Breast epithelium (tissue), 4 donors: ENCODE data around the gene RNF220. TPM values are rescaled to one million over a fixed set of nuclear protein-coding genes. Genes with fewer than 3 reads are reported as not detected.

Source experiments
- DNase-seq, 2 donors: peaks; one replicate each; pipeline ENCODE4 v3.0.0-alpha.2; 2019; ENCODE audit warnings: low spot score in 2 of 2
- H3K27ac ChIP-seq, 2 donors: fragments of 200-600 bp; sonication (generic) in 1 of 2; one replicate each; pipeline ENCODE4 v1.5.1; 2016 to 2019; ENCODE audit warnings: mild to moderate bottlenecking in 1 of 2
- H3K27me3 ChIP-seq, 2 donors: fragments of 200-600 bp; sonication (generic) in 1 of 2; one replicate each; pipeline versions ENCODE4 v1.5.1 to v1.6.0; 2017 to 2019; ENCODE audit warnings: control low read depth in 1 of 2, mild to moderate bottlenecking in 1 of 2
- H3K36me3 ChIP-seq: fragments of 200-600 bp; one replicate; pipeline ENCODE4 v1.5.1; 2019
- H3K4me1 ChIP-seq, 2 donors: fragments of 200-600 bp; sonication (generic); one replicate each; pipeline ENCODE4 v1.5.1; 2016 to 2019; ENCODE audit warnings: control low read depth in 1 of 2
- H3K4me3 ChIP-seq, 3 donors: fragments of 200-600 bp; sonication (generic); 1 replicate in 2 of 3; 2 replicates in 1 of 3; pipeline ENCODE4 v1.5.1; 2016 to 2019; ENCODE audit warnings: mild to moderate bottlenecking in 3 of 3, moderate library complexity in 2 of 3
- H3K9me3 ChIP-seq, 2 donors: fragments of 200-600 bp; sonication (generic) in 1 of 2; one replicate each; pipeline ENCODE4 v1.5.1; 2016 to 2019; ENCODE audit warnings: control low read depth in 1 of 2
- POLR2A ChIP-seq: fragments of 450-650 bp; IDR thresholded peaks from one replicate; pipeline ENCODE4 v1.6.1; 2016; ENCODE audit warnings: antibody characterized with exemption, mild to moderate bottlenecking, moderate library complexity
- POLR2AphosphoS5 ChIP-seq, 3 donors: sonication (generic); formaldehyde crosslinking; IDR thresholded peaks; one replicate each; pipeline ENCODE4 v1.6.1; 2017; ENCODE audit warnings: antibody characterized with exemption in 3 of 3
- intact Hi-C: fragments of 100-400 bp; cut with DNase I; formaldehyde crosslinking; loops from one replicate; pipeline ENCODE4 v1.15.1; 2023; ENCODE audit warnings: low total_unique reads
- total RNA-seq, 3 donors: library from RNA; depleted of rRNA; stranded (reverse); fragments of >200 nt; gene quantifications; one replicate each; pipeline ENCODE4 v1.1.0, GENCODE V29; 2016
- TF ChIP-seq, protein P1 (sequence below), 3 donors: fragments of 450-650 bp; IDR thresholded peaks; one replicate each; pipeline ENCODE4 v1.5.1; 2016 to 2017; ENCODE audit warnings: antibody characterized with exemption in 3 of 3, mild to moderate bottlenecking in 3 of 3, moderate library complexity in 3 of 3

Gene RNF220
- total RNA-seq, 3 donors from 2014 or later: 90.4 to 110 (median 93.4) TPM

GRCh38 chr1:44672254-44672955 is 267.4 kb downstream of the RNF220 start:
- H3K4me3 ChIP-seq: peak overlapping the region in 1 of 3 donors; percentile 84

DNA sequence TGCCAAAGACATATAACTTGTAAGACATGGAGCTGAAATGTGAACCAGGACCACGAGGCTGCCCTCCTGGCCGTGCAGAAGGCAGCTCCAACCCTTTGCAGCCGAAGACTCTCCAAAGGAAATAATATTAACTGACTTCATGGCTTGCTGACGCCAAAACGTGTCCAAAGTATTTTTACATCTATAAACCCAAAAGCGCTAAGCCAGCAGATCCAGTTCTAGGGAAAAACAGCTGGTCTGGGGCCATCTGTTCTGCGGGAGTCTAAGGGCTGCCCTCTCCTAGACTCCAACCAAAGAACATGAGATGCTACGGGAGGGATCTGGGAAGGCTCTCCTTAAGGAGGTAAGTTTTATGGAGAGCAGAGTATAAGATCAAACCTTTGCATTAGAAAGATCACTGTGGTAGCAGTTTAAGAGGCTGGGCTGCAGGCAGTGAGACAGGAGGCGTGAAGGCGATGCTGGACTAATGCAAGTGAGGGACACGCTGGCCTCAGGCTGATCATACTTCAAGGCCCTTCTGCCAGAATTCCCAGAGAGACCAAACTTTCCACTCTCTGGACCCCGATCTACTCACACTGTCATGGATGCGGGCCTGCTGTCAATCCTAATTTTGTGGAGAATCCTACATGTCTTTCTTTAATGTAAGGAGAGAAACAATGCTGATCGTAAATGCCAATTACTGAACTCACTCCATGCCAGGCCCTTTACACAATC is 268.1 kb downstream of the RNF220 start:
- H3K27ac ChIP-seq: peak overlapping the region; percentile 98 to 99
- H3K27me3 ChIP-seq: no peaks in the 10 kb centered on the region
- H3K4me1 ChIP-seq: peaks cover 6 to 23% of the 10 kb centered on the region in 2 donors
- H3K4me3 ChIP-seq: peak overlapping the region; percentile 66 to 84 (median 66)
- peak in 1 of 2 donors; percentile 47 for DNase-seq
- TF ChIP-seq, protein P1, sequence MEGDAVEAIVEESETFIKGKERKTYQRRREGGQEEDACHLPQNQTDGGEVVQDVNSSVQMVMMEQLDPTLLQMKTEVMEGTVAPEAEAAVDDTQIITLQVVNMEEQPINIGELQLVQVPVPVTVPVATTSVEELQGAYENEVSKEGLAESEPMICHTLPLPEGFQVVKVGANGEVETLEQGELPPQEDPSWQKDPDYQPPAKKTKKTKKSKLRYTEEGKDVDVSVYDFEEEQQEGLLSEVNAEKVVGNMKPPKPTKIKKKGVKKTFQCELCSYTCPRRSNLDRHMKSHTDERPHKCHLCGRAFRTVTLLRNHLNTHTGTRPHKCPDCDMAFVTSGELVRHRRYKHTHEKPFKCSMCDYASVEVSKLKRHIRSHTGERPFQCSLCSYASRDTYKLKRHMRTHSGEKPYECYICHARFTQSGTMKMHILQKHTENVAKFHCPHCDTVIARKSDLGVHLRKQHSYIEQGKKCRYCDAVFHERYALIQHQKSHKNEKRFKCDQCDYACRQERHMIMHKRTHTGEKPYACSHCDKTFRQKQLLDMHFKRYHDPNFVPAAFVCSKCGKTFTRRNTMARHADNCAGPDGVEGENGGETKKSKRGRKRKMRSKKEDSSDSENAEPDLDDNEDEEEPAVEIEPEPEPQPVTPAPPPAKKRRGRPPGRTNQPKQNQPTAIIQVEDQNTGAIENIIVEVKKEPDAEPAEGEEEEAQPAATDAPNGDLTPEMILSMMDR (IDR thresholded peaks at IDR 0.05): no peak
- TF ChIP-seq POLR2AphosphoS5 (IDR thresholded peaks at IDR 0.05) (no peak), POLR2A (no peak)
- no peaks in the 10 kb centered on the region for H3K36me3 ChIP-seq
- intact Hi-C loops: loop anchor here (5.0 kb wide), 1 partner anchor 1761 kb away; no protein-coding TSS in a partner anchor
- H3K9me3 ChIP-seq: no peaks in the 10 kb centered on the region

More at GRCh38 chr1:44672254-44672955, 267.4 kb downstream of the RNF220 start:
- Histone ChIP-seq H3K27me3 (no peaks in the 10 kb centered on the region), H3K36me3 (no peaks in the 10 kb centered on the region), H3K9me3 (no peaks in the 10 kb centered on the region), H3K27ac (peak overlapping the region; percentile 98 to 99), H3K4me1 (peaks cover 6 to 23% of the 10 kb centered on the region in 2 donors)
- TF ChIP-seq, protein P1 (IDR thresholded peaks at IDR 0.05): no peak
- TF ChIP-seq POLR2AphosphoS5 (IDR thresholded peaks at IDR 0.05): peak in 1 of 3 donors; percentile 26
- intact Hi-C loops: loop anchor here (5.0 kb wide), 1 partner anchor 1760 kb away; no protein-coding TSS in a partner anchor
- DNase-seq: peak; percentile 49 to 58

- Histone ChIP-seq H3K9me3 (no peaks in the 10 kb centered on the region), H3K4me1 (peaks cover 6 to 23% of the 10 kb centered on the region in 2 donors), H3K36me3 (no peaks in the 10 kb centered on the region), H3K27ac (peak overlapping the region; percentile 98 to 99), H3K4me3 (peak overlapping the region; percentile 66 to 84 (median 66)), H3K27me3 (no peaks in the 10 kb centered on the region)
- DNase-seq: no peak
- intact Hi-C loops: loop anchor here (5.0 kb wide), 1 partner anchor 1761 kb away; no protein-coding TSS in a partner anchor
- TF ChIP-seq POLR2A (no peak), POLR2AphosphoS5 (IDR thresholded peaks at IDR 0.05) (no peak)
- TF ChIP-seq, protein P1 (IDR thresholded peaks at IDR 0.05): no peak
Observed at GRCh38 chr1:44673675-44674112, 268.6 kb downstream of the RNF220 start.

- Histone ChIP-seq H3K4me1 (peaks cover 6 to 23% of the 10 kb centered on the region in 2 donors), H3K36me3 (no peaks in the 10 kb centered on the region), H3K27me3 (no peaks in the 10 kb centered on the region), H3K27ac (peak within 1 kb of the TSS; percentile 98 to 99), H3K4me3 (peak within 1 kb of the TSS; percentile 66 to 84 (median 66)), H3K9me3 (no peaks in the 10 kb centered on the region)
- peak; percentile 99 to 100 for DNase-seq
- peak; percentile 59 to 92 (median 92) for TF ChIP-seq POLR2AphosphoS5 (IDR thresholded peaks at IDR 0.05)
- peak; percentile 34 for TF ChIP-seq POLR2A
- TF ChIP-seq, protein P1 (IDR thresholded peaks at IDR 0.05): no peak
- intact Hi-C loops: loop anchor here (5.0 kb wide), 1 partner anchor 1762 kb away; no protein-coding TSS in a partner anchor
Observed at GRCh38 chr1:44674113-44675000, 269.3 kb downstream of the RNF220 start, which contains the start of the genes ARMH1 and TMEM53. ARMH1 (plus strand) TSS chr1:44674714; CDS start chr1:44689698, 14,984 bp downstream. TMEM53 (minus strand) TSS chr1:44674481; CDS start chr1:44674391, 90 bp downstream.
